22Rv1 (cell line): ENCODE results near the gene ASMT.
"Not testable (repeated sequence)": the region's sequence is repeated elsewhere in the genome, so short reads cannot be mapped to it uniquely, and the experiment has no call there.

Source experiments
- H3K27ac ChIP-seq: fragments of 450-650 bp; 2 replicates; pipeline ENCODE4 v1.5.1; 2017
- CTCF ChIP-seq: fragments of 450-650 bp; IDR thresholded peaks from 2 replicates; pipeline ENCODE4 v1.5.1; 2017; ENCODE audit warnings: mild to moderate bottlenecking
- ZFX ChIP-seq: fragments of 450-650 bp; IDR thresholded peaks from 2 replicates; pipeline ENCODE4 v1.6.1; 2017; ENCODE audit warnings: antibody characterized with exemption, borderline replicate concordance

The ASMT gene

DNA sequence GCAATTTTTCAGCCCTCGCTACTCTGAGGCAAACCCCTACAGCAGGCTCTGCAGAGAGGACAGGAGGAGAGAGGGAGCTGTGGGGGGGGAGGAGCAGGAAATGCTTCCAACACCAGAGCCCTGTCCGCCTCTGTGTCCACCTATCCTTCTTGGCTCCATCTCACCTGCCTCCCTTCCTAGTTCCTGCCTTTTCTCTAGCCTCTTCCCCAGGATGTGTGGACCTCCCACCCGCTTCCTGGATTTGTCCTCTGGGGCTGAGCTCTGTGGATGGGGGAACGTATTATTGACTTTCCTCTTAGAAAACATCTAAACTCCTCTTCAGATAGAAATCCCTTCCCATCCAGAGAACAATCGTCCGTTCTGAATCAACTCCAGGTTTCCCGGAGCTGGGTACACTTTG, 14.4 kb downstream of the ASMT start:
- H3K27ac ChIP-seq = no peak overlapping the region
- no peak for TF ChIP-seq ZFX
- TF ChIP-seq CTCF = no peak

GRCh38 chrX:1646009-1646408, 31.1 kb downstream of the ASMT start:
- no peak overlapping the region for H3K27ac ChIP-seq
- TF ChIP-seq ZFX = no peak
- TF ChIP-seq CTCF = no peak

DNA sequence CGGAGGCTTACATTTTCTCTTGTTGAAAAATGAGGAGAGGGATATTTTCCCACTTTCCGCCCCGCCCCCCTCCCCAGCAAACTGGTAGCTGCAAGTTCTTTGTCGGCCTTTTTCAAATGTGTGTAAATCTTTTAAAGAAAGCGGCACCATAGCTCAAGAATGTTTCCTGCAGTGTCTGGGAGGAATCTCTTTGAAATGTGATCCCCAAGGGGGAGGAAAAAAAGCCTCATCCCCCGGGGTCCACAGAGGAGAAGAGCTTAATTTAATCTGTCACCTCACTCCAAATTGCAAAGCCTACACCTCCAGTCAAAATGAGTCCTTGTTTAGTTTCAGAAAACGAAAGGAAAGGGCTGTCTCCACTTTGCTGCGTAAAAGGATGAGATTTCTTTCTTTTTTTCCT, 34.8 kb downstream of the ASMT start:
- TF ChIP-seq CTCF = no peak
- no peak for TF ChIP-seq ZFX
- H3K27ac ChIP-seq = no peak overlapping the region

DNA sequence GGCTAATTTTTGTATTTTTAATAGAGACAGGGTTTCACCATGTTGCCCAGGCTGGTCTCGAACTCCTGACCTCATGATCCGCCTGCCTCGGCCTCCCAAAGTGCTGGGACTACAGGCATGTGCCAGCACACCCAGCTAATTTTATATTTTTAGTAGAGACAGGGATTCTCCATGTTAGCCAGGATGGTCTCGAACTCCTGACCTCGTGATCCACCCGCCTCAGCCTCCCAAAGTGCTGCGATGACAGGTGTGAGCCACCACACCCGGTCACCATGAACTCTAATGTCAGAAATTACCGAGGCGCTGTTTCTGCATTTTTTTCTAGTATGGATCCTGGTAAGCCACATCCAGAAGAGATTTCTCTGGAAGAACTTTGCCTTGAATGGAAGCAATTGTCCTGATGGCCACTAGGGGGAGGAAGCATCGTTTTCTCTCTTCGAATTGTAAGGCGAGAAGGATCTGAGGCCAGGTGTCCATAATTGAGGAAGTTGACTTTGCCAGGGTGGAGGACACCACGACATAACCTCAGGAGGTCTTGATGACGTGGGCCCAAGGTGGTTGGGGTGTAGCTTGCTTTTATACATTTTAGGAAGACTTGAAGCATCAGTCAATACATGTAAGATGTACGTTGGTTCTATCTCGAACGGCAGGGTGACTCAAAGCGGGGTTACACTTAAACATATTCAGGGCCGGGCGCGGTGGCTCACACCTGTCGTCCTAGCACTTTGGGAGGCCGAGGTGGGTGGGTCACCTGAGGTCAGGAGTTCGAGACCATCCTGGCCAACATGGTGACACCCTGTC, 37.4 kb downstream of the ASMT start:
- H3K27ac ChIP-seq = not testable (repeated sequence)
- TF ChIP-seq CTCF = peak; percentile 82

- no peak overlapping the region for H3K27ac ChIP-seq
- no peak for TF ChIP-seq CTCF
- no peak for TF ChIP-seq ZFX
These were observed 41.5 kb downstream of the ASMT start for GRCh38 chrX:1656379-1656778.

DNA sequence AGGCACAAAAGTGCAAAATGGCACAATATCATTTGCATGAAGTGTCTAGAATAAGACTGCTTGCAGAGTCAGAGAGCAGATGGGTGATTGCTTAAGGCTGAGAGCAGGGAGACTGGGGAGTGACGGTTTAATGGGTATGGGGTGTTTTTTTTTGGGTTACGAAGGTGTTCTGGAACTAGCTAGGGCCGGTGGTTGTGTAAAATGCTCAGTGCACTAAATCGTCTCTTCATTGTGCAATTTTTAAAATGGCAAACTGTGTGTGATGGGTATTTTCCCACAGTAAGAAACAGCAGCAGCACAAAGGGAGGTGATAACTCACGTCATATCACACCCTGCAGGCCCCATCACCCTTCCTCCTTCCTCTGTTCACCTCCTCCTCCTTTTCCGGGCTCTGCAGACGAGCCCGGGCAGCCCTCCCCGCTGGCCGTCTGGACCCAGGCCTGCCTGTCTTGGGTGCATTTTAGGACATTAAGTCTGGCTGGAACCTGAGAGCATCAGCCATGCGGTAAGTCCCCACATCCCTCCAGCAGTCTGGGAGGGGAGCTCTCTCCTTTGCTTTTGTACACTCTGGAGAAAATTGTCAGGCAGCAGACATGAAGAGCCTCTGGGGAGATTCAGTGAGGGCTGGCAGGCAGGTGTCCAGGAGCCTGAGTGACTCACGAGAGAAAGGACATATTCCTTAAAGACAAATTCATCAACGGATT, 42.7 kb downstream of the ASMT start:
- TF ChIP-seq CTCF = no peak
- TF ChIP-seq ZFX = no peak
- H3K27ac ChIP-seq = no peak overlapping the region

DNA sequence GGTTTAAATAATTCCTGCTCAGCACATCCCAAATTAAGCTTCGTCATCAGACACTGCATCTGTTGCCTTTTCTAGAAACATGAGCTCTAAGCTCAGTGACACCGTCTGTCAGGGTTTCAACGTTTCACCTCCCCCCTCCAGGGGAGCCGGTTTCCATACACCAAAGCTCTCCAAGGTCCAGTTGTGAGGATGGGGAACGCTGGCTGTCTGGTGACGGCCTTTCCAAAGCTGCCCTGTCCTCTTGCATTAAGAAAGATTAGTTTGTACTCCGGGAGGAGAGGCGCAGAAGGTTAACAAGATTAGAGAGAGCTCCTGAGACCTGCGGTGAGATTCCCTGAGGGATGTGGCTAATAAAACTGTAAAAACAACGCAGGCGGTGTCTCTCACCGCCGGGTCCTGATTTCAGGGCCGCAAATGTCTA, 43.2 kb downstream of the ASMT start:
- TF ChIP-seq ZFX (no peak), CTCF (no peak)
- H3K27ac ChIP-seq = no peak overlapping the region
